Left ventricle myocardium superior (tissue), 1 donor: ENCODE measurements around the gene TRIP12. TPM values are rescaled to one million over a fixed set of nuclear protein-coding genes. Genes with fewer than 3 reads are reported as not detected.

Experiments used
- ATAC-seq: fragments of 200-7000 bp; cut with Tn5 transposase; one replicate; pipeline ENCODE4 v1.9.1; 2020; ENCODE audit warnings: mild to moderate bottlenecking, moderate library complexity
- DNase-seq: peaks from one replicate; pipeline ENCODE4 v3.0.0-alpha.2; 2020
- intact Hi-C: fragments of 100-400 bp; cut with micrococcal nuclease; formaldehyde crosslinking; loops from one replicate; pipeline ENCODE4 v1.11.0; 2022
- total RNA-seq: library from RNA; stranded (reverse); fragmentation: NEBNext Ultra II Directional; extraction: Animal tissue kit (Norgen Biotek cat#: 25700); gene quantifications from one replicate; pipeline ENCODE4 v1.2.1, GENCODE V29; 2021
- donor health status: DM: no; HTN: yes; CAD: no; lungs with severe emphysema.

The TRIP12 gene
- total RNA-seq, 1 donor from 2014 or later: 194 TPM

GRCh38 chr2:229884775-229885699 lies 36.8 kb downstream of the TRIP12 start:
- no peak for DNase-seq
- ATAC-seq: no peak
- intact Hi-C loops: no loop called here

GRCh38 chr2:229882583-229882982 lies 39.2 kb downstream of the TRIP12 start:
- ATAC-seq: no peak
- intact Hi-C loops: no loop called here
- no peak for DNase-seq

GRCh38 chr2:229880892-229881586 lies 40.8 kb downstream of the TRIP12 start:
- intact Hi-C loops: no loop called here
- ATAC-seq (no peak), DNase-seq (no peak)

- ATAC-seq (no peak), DNase-seq (no peak)
- intact Hi-C loops: no loop called here
Observed at GRCh38 chr2:229879191-229879950, 42.4 kb downstream of the TRIP12 start.

GRCh38 chr2:229875549-229875948 lies 46.3 kb downstream of the TRIP12 start:
- intact Hi-C loops: no loop called here
- ATAC-seq: no peak
- no peak for DNase-seq

GRCh38 chr2:229874647-229875046 lies 47.2 kb downstream of the TRIP12 start:
- ATAC-seq (no peak), DNase-seq (no peak)
- intact Hi-C loops: no loop called here

- intact Hi-C loops: no loop called here
- no peak for ATAC-seq
Observed at GRCh38 chr2:229873123-229873581, 48.7 kb downstream of the TRIP12 start.

GRCh38 chr2:229870903-229871656 lies 50.7 kb downstream of the TRIP12 start:
- ATAC-seq: no peak
- DNase-seq: no peak
- intact Hi-C loops: no loop called here

More at GRCh38 chr2:229873123-229873581, 48.7 kb downstream of the TRIP12 start:
- no peak for DNase-seq

GRCh38 chr2:229869226-229869625 lies 52.6 kb downstream of the TRIP12 start:
- intact Hi-C loops: no loop called here
- ATAC-seq (peak; percentile 24), DNase-seq (no peak)

- ATAC-seq (no peak), DNase-seq (no peak)
- intact Hi-C loops: no loop called here
Observed at GRCh38 chr2:229868794-229869193, 53.0 kb downstream of the TRIP12 start.

- intact Hi-C loops: no loop called here
- DNase-seq (no peak), ATAC-seq (no peak)
Observed at GRCh38 chr2:229865033-229865432, 56.8 kb downstream of the TRIP12 start.

GRCh38 chr2:229861431-229861830 lies 60.4 kb downstream of the TRIP12 start:
- DNase-seq (no peak), ATAC-seq (no peak)
- intact Hi-C loops: no loop called here

- DNase-seq: no peak
- intact Hi-C loops: no loop called here
- ATAC-seq: no peak
Observed at GRCh38 chr2:229860334-229860733, 61.5 kb downstream of the TRIP12 start.

- ATAC-seq (no peak), DNase-seq (no peak)
- intact Hi-C loops: no loop called here
Observed at GRCh38 chr2:229858351-229858750, 63.5 kb downstream of the TRIP12 start.

GRCh38 chr2:229857634-229858033 lies 64.2 kb downstream of the TRIP12 start:
- intact Hi-C loops: no loop called here
- no peak for DNase-seq
- ATAC-seq: no peak

- DNase-seq: no peak
- intact Hi-C loops: no loop called here
- ATAC-seq: no peak
Observed at GRCh38 chr2:229856413-229856812, 65.4 kb downstream of the TRIP12 start.

GRCh38 chr2:229855116-229855515 lies 66.7 kb downstream of the TRIP12 start:
- DNase-seq (no peak), ATAC-seq (no peak)
- intact Hi-C loops: no loop called here

- ATAC-seq: peak; percentile 82
- intact Hi-C loops: no loop called here
Observed at GRCh38 chr2:229852565-229852964, 69.2 kb downstream of the TRIP12 start.

GRCh38 chr2:229851870-229852269 lies 69.9 kb downstream of the TRIP12 start:
- intact Hi-C loops: no loop called here
- ATAC-seq (no peak), DNase-seq (no peak)

More at GRCh38 chr2:229852565-229852964, 69.2 kb downstream of the TRIP12 start:
- peak; percentile 33 for DNase-seq
